KOPT-K1 (cell line): ENCODE results near the gene YY2.
"Not testable (repeated sequence)": the region's sequence is repeated elsewhere in the genome, so short reads cannot be mapped to it uniquely, and the experiment has no call there.

Experiments used
- H3K27ac ChIP-seq: fragments of 200-600 bp; sonication (generic); 2 replicates; pipeline ENCODE4 v1.5.1; 2016; ENCODE audit warnings: antibody characterized with exemption, mild to moderate bottlenecking, low read depth, low read length; ENCODE audit not compliant: poor library complexity, severe bottlenecking
- H3K36me3 ChIP-seq: fragments of 200-600 bp; sonication (generic); 2 replicates; pipeline ENCODE4 v1.5.1; 2017; ENCODE audit warnings: antibody characterized with exemption, mild to moderate bottlenecking, low read length, moderate library complexity; ENCODE audit not compliant: insufficient read depth
- H3K9me3 ChIP-seq: fragments of 200-600 bp; sonication (generic); 2 replicates; pipeline ENCODE4 v1.5.1; 2017; ENCODE audit warnings: antibody characterized with exemption, low read length, mild to moderate bottlenecking; ENCODE audit not compliant: insufficient read depth, poor library complexity, severe bottlenecking

Gene YY2

GRCh38 chrX:21847342-21847741 is 8.4 kb upstream of the YY2 start:
- H3K27ac ChIP-seq = no peak overlapping the region
- no peaks in the 10 kb centered on the region for H3K9me3 ChIP-seq
- peaks cover 30% of the 10 kb centered on the region for H3K36me3 ChIP-seq

- no peaks in the 10 kb centered on the region for H3K9me3 ChIP-seq
- H3K36me3 ChIP-seq = peaks cover 36% of the 10 kb centered on the region
- H3K27ac ChIP-seq = no peak overlapping the region
Measured at GRCh38 chrX:21853578-21853977, 2.2 kb upstream of the YY2 start.

- Histone ChIP-seq H3K27ac (no peak overlapping the region), H3K9me3 (no peaks in the 10 kb centered on the region), H3K36me3 (peaks cover 27% of the 10 kb centered on the region)
Measured at GRCh38 chrX:21856504-21856903, 717 bp downstream of the YY2 start.

DNA sequence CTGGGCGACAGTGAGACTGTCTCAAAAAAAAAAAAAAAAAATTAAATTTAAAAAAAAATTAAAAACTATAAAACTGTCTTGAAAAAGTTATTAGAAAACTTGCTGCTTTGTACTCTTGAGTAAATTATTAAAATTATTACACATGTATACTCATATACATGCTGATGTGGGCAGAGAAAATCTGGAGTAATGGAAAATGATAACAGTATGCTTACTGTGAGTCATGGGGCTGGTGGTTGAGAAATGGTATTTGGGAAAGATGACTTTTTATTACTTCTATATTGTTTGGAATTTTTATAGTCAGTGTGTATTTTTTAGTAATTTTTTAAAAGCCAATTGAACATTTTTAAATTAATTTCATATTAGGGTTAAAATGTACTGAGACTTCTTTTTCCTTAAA is 7.5 kb downstream of the YY2 start:
- Histone ChIP-seq H3K36me3 (no peaks in the 10 kb centered on the region), H3K27ac (no peak overlapping the region), H3K9me3 (no peaks in the 10 kb centered on the region)

DNA sequence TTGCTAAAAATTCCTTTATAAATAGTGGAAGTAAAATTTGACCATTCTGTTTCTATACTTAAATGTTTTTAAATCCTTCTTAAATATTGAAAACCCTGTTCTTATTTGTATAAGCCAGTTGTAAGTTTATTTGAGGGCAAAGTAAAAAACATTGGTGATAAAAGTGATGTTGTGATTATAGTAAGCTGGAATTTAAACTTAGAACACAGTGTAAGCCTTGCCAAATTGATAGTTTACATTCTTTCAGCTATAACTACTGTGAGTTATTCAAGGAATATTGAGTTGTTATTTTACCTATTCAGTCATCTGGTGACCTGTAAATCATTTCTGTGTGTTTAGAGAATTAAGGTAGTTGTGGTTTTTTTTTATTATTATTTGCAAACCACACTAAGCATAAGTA is 9.6 kb downstream of the YY2 start:
- Histone ChIP-seq H3K9me3 (no peaks in the 10 kb centered on the region), H3K27ac (no peak overlapping the region), H3K36me3 (peaks cover 3% of the 10 kb centered on the region; the same call in 1 of the 2 replicates)

DNA sequence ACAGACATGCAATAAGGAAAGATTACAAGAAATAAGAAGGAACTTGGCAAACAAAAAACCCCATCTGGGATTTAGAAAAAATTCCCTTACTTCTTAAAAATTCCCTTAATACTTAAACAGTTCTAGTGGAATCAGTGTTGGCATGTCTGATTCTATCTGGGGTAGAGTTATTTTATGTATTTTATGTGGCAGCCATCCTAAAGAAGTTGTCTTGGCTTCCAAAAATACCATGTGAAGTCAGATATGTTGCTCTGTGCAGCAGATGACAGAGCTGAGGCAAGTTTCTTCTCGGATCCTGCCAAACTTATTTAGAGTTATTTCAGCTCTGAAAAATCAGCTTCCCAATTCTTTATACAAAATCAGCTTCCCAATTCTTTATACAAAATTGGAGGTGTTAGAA is 14.7 kb downstream of the YY2 start:
- Histone ChIP-seq H3K9me3 (no peaks in the 10 kb centered on the region), H3K36me3 (peaks cover 3% of the 10 kb centered on the region; the same call in 1 of the 2 replicates), H3K27ac (no peak overlapping the region)

GRCh38 chrX:21873063-21873775 is 17.4 kb downstream of the YY2 start:
- Histone ChIP-seq H3K27ac (no peak overlapping the region), H3K9me3 (no peaks in the 10 kb centered on the region), H3K36me3 (peaks cover 3% of the 10 kb centered on the region; the same call in 1 of the 2 replicates)

GRCh38 chrX:21874182-21874581 is 18.4 kb downstream of the YY2 start:
- not testable (repeated sequence) for H3K36me3 ChIP-seq, H3K27ac ChIP-seq, H3K9me3 ChIP-seq

GRCh38 chrX:21875013-21875412 is 19.2 kb downstream of the YY2 start:
- H3K36me3 ChIP-seq = no peaks in the 10 kb centered on the region; the same call in 1 of the 2 replicates
- no peaks in the 10 kb centered on the region for H3K9me3 ChIP-seq
- H3K27ac ChIP-seq = no peak overlapping the region

GRCh38 chrX:21881881-21882574 is 26.2 kb downstream of the YY2 start:
- H3K9me3 ChIP-seq = no peaks in the 10 kb centered on the region
- no peaks in the 10 kb centered on the region; the same call in 1 of the 2 replicates for H3K36me3 ChIP-seq
- H3K27ac ChIP-seq = no peak overlapping the region

GRCh38 chrX:21883258-21883657 is 27.5 kb downstream of the YY2 start:
- H3K9me3 ChIP-seq = no peaks in the 10 kb centered on the region
- H3K27ac ChIP-seq = no peak overlapping the region
- no peaks in the 10 kb centered on the region; the same call in 1 of the 2 replicates for H3K36me3 ChIP-seq

DNA sequence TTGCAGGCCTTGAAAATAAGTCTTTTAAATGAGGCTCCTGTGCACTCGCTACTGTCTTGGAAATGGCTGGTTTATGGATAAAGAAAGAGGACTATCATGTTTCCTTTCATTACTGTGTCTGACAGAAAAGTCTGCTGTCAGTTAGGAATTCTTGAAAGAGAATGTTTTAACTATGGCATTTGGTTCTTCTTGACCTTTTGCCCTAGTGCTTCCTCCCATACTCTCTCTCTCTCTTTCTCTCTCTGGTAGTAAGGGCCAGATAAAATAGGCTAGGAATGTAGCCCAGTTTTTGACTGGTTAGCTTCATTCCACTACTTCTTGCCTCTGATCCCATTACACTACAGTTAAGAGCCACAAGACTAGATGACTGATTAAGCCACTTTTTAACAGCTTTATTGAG is 29.8 kb downstream of the YY2 start:
- Histone ChIP-seq H3K36me3 (no peaks in the 10 kb centered on the region), H3K9me3 (no peaks in the 10 kb centered on the region), H3K27ac (no peak overlapping the region)

GRCh38 chrX:21905313-21905712 is 49.5 kb downstream of the YY2 start:
- Histone ChIP-seq H3K27ac (no peak overlapping the region), H3K9me3 (no peaks in the 10 kb centered on the region), H3K36me3 (no peaks in the 10 kb centered on the region)

GRCh38 chrX:21905953-21906352 is 50.2 kb downstream of the YY2 start:
- Histone ChIP-seq H3K27ac (no peak overlapping the region), H3K36me3 (no peaks in the 10 kb centered on the region), H3K9me3 (no peaks in the 10 kb centered on the region)

GRCh38 chrX:21907260-21907659 is 51.5 kb downstream of the YY2 start:
- no peaks in the 10 kb centered on the region for H3K36me3 ChIP-seq
- no peak overlapping the region for H3K27ac ChIP-seq
- no peaks in the 10 kb centered on the region for H3K9me3 ChIP-seq
